Stimulated activated CD8-positive, alpha-beta memory T cell treated with anti-CD3 and anti-CD28 coated beads, Interleukin-15, amount 100 ng/mL, for 24 hours (primary cell): ENCODE measurements around the gene PDZD2.

Experiments used
- DNase-seq: peaks from one replicate; pipeline ENCODE4 v3.0.0-alpha.2; 2020; ENCODE audit warnings: low read depth

Gene PDZD2

GRCh38 chr5:32042551-32042961, 403.6 kb downstream of the PDZD2 start:
- DNase-seq: no peak

GRCh38 chr5:32043105-32043504, 404.2 kb downstream of the PDZD2 start:
- DNase-seq: no peak

- no peak for DNase-seq
Observed at GRCh38 chr5:32044434-32044833, 405.5 kb downstream of the PDZD2 start.

- no peak for DNase-seq
Observed at GRCh38 chr5:32044939-32045338, 406.0 kb downstream of the PDZD2 start.

- DNase-seq: no peak
Observed at GRCh38 chr5:32047056-32047455, 408.1 kb downstream of the PDZD2 start.

- DNase-seq: no peak
Observed at GRCh38 chr5:32051796-32052195, 412.9 kb downstream of the PDZD2 start.

- DNase-seq: no peak
Observed at GRCh38 chr5:32055891-32056866, 417.2 kb downstream of the PDZD2 start.

- DNase-seq: no peak
Observed at GRCh38 chr5:32057187-32058096, 418.5 kb downstream of the PDZD2 start.

GRCh38 chr5:32058101-32058500, 419.2 kb downstream of the PDZD2 start:
- no peak for DNase-seq

- DNase-seq: no peak
Observed at GRCh38 chr5:32058997-32059396, 420.1 kb downstream of the PDZD2 start.

GRCh38 chr5:32059761-32060530, 421.0 kb downstream of the PDZD2 start:
- no peak for DNase-seq

GRCh38 chr5:32061236-32061635, 422.3 kb downstream of the PDZD2 start:
- DNase-seq: no peak

GRCh38 chr5:32066448-32066847, 427.5 kb downstream of the PDZD2 start:
- DNase-seq: no peak

- no peak for DNase-seq
Observed at GRCh38 chr5:32067774-32068470, 429.0 kb downstream of the PDZD2 start.

GRCh38 chr5:32068561-32068960, 429.6 kb downstream of the PDZD2 start:
- no peak for DNase-seq

- DNase-seq: no peak
Observed at GRCh38 chr5:32069396-32069795, 430.5 kb downstream of the PDZD2 start.

GRCh38 chr5:32071351-32071944, 432.5 kb downstream of the PDZD2 start:
- no peak for DNase-seq

GRCh38 chr5:32072054-32072453, 433.1 kb downstream of the PDZD2 start:
- no peak for DNase-seq

GRCh38 chr5:32074401-32074800, 435.5 kb downstream of the PDZD2 start:
- no peak for DNase-seq

- DNase-seq: no peak
Observed at GRCh38 chr5:32076699-32077695, 438.1 kb downstream of the PDZD2 start.
